AG08395 (cell line): Measurements from ENCODE around the gene SAMD5.
A peak's percentile ranks its signal among the peaks of the same experiment; 100 is the strongest.
"Not testable (repeated sequence)": the region's sequence is repeated elsewhere in the genome, so short reads cannot be mapped to it uniquely, and the experiment has no call there.

Source experiments
- DNase-seq: peaks from one replicate; pipeline ENCODE4 v3.0.0; 2012; ENCODE audit warnings: mixed read lengths, low spot score

Gene SAMD5

DNA sequence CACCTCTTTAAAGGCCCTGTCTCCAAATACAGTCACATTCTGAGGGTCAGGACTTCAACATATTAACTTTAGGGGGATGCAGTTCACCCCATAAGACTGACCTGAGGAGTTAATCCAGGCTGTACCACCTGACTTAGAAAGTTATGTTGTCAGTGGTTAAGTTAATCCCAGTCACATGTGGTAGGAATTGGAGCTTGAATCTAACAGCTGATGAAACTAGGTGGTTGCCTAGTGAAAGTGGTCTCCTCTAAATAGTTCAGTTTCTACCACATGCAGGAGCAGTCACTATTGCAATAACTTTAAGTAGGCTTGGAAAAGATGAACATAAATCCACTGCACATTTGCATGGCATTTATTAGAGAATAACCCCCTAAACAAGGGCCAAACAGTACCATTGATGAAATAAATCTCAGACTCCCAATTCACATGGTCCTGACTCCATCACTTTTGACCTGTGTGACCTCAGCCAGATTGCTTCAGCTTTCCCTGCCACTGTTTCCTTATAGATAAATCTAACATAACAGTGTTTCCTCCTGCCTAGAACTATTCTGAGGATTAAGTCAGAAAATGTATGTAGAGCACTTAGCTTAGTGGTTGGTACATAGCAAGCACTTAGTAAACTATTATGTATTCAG, 20.1 kb downstream of the SAMD5 start:
- no peak for DNase-seq

DNA sequence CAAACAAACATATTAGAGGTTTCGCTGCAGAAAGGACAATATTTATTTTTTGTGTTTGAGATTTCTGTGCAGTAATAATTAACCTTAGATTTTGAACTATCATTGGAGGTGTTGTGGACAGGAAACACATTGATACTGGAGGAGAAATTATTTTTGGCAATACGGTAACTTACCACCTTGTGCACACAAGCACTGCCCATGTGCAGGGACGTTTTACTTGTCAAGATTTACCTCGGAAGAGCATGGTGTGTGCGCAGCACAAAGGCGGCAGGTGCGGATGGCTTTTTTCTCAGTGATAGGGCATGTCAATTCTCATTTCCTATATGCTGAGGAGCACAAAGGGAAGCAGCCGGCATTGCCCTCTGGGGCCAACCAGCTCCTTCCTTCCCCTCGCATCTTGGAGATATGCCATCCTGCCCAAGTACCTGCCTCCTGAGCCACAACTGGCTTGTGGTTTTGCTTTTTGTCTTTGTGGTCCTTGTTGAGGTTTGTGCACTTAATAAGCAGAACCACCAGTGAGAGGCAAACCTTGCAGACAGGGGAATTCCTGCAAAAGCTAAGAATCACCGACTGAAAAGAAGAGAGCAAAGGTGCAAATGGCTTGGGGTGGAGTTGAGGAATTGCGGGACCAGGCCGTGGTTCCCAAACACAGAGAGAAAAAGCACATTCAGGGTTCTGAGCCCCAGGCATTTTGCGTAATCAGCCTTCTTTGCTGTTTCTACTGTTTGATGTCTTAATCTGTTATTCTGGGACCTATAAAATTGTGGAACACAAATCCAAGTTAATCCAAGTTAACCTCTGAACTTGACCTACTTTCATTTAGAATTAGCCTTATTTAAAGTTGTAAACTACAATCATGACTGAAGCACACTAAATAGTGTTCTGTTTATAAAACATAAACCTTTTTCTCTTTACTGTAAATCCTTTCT, 21.9 kb downstream of the SAMD5 start:
- no peak for DNase-seq

DNA sequence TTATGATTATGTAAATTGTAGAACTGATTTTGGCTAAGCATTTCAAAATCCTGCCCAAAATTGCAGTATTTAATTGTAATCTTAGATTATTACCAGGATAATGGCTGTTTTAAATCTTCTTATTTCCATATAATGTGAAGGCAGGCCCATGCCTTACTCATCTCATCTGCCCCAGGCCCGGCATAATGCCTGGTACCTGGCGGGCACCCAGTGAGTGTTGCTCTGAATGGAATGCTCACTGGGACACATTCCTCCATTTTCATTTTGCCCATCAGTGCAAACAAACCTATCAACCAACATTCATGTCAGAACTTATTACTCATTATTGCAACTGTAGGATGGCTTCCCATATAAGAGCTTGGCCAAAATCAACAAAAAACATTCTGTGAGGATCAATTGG, 22.8 kb downstream of the SAMD5 start:
- no peak for DNase-seq

DNA sequence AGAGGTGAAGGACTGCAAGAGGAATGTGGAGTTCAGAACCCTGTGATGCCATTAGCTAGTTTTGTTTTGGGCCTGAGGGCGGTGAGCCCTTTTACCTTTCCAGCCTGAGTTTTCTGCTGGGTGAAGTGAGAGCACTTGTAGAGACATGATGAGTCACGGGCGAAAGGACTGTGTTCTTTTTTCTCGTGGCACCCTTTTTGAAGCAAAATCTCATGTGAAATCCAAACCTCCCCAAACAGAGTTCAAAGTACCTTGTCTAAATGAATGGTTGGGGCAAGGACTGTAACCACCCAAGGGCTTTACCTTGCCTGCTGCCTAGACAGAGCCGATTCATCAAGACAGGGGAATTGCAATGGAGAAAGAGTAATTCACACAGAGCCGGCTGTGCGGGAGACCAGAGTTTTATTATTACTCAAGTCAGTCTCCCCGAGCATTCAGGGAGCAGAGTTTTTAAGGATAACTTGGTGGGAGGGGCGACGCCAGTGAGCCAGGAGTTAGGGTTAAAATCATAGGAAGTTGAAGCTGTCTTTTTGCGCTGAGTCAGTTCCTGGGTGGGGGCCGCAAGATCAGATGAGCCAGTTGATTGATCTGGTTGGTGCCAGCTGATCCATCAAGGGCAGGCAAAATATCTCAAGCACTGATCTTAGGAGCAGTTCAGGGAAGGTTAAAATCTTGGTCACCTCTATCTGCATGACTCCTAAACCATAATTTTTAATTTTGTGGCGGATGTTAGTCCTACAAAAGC, 25.8 kb downstream of the SAMD5 start:
- no peak for DNase-seq

DNA sequence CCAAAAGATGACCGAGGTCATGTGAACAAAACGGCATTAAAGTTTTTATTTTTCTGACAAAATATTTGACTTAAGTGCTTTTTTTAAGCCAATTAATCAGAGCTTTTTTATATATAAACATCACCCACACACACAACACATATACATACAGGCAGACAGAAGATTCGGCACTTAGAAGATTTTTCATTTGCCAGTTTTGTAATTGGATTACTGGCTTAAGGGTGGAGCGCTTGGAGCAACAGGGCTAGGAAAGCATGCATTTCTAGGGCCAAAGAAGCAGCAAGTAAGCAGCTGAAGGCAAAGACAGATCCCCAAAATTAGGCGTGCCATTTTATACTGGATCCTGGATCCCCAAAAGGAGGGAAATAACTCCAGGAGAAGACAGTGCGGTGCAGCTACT, 30.3 kb downstream of the SAMD5 start:
- no peak for DNase-seq

DNA sequence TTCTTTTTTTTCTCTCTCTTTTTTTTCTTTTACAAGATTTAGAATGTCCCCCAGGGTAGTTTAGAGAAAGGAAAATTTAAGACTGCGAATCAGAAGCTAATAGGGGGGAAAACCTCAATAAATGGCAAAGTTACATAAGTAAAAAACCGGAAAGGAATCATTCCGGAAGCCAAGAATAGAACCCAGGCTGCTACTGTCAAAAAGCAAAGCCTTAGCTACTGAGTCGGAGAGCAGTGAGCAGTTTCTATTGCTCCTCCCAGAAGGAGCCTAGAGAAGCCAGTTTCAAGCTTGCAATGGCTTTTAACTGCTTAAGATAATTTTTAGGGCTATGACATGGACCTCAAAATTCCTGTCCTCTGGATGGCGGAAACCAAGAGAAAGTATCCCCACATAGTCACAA, 31.6 kb downstream of the SAMD5 start:
- DNase-seq: no peak

DNA sequence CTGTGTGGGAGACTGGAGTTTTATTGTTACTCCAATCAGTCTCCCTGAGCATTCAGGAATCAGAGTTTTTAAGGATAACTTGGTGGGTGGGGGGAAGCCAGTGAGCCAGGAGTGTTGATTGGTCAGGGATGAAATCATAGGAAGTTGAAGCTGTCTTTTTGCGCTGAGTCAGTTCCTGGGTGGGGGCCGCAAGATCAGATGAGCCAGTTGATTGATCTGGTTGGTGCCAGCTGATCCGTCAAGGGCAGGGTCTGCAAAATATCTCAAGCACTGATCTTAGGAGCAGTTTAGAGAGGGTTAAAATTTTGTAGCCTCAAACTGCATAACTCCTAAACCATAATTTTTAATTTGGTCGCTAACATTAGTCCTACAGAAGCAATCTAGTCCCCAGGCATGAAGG, 33.9 kb downstream of the SAMD5 start:
- DNase-seq: not testable (repeated sequence)

DNA sequence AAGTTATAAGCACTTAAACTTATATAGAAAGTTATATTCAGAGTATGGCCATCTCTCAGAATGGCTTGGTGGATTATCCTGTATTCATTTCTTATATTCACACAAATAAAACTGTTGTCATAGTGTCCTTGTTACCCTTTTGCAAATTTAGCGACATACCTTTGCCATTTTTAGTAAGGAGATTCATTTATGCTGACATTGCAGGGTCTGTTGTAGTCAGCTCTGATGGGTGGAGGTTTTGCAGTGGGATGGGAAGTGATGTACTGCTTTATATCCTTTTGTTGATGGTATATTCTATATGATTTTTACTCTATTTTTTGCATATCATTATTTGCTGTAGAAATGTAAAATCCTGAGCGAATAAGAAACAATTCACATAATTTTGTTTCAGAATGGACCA, 35.9 kb downstream of the SAMD5 start:
- DNase-seq: no peak

DNA sequence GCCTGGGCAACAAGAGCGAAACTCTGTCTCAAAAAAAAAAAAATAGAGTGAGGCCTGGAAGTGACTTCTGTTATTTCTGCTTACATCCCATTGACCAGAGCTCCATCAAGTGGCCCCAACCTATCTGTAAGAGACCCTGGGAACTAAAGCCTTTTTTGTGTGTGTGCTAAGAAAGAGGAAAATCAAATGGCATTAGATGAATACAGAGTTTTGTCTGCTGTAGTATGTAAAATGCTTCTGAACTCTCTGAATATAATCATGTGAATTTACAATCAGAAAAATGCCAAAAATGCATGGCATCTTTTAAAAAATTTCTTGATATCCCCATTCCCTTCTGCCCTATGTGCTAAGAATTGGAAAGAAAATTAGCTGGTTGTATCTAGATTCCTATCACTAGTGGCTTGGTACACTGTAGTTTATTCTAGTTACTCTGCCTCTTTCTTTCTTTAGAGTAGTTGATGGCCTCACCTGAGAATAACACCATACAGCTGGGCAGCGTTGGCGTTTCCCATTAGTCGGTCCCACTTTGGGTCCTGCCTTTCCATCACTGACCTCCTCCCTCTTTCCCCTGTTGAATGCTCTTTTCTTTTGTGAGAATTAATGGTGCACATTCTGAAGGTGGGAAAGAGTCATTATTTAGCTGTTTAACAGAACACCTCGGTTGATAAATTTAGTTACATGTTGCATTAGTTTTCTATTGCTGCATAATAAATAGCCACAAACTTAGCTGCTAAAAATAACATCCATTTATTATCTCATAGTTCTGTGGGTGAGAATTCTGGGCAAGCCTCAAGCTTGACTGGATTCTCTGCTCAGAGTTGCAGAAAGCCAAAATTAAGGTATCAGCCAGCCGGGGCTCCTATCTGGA, 38.2 kb downstream of the SAMD5 start:
- DNase-seq: no peak

DNA sequence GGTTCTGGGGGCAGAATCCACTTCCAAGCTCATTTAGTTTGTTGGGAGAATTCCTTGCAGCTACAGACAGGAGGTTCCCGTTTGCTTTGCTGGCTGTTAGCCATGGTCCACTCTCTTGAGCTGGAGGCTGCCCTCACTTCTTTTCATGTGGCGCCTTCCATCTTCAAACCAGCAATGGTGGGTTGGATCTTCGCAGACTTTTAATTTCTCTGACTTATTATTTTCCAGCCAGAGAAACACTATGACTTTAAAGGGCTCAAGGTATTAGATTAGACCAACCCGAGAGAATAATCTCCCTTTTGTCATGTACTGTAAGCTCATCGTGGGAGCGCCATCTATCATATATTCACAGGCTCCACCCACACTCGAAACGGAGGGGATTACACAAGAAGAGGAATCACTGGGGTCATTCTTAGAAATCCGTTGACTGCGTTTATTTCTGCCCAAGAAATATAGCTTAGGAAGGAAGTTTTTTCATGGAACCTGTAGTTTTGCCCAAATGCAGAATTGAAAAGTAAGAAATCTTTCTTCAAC, 38.9 kb downstream of the SAMD5 start:
- DNase-seq: no peak

DNA sequence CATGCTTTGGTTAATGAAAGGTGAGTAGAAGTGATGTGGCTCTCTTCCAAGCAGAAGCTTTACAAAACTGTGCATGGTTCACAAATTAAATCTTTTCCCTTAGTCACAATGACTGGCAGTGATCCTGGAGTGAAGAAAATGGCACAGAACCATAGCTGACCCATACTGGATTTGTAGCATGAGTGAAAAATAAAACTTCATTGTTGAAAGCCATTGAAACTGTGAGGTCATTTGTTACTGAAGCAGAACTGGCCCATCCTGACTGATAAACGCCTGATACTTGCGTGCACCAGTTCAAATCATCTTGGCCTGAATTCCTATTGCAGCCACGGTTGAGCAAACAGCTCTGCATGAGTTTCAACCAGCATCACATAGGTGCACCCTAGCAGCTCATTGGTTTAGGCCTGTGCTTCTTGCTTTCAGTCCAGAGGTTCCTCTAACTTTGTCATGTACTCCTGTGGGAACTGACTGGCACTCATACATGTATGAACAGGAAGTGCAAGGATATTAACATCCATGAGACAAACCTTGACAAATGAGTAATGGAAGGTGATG, 40.5 kb downstream of the SAMD5 start:
- no peak for DNase-seq

DNA sequence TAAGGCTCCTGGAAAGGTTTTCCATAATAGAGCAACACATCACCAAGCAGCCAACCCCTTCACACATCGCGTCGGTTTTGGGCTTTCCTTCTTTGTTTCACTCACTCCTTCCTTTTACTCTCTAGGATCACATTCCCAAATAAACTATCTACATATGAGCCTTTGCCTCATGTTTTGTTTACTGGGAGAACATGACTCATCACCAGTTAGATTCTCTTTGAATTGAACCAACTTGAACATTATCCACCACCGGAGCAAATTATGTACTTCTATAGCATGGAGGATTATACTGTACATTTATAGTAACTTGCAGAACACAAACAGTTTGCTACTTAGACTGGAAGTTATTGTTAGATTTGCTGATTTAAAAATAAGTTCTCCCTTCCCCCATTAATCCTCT, 41.0 kb downstream of the SAMD5 start:
- DNase-seq: no peak

DNA sequence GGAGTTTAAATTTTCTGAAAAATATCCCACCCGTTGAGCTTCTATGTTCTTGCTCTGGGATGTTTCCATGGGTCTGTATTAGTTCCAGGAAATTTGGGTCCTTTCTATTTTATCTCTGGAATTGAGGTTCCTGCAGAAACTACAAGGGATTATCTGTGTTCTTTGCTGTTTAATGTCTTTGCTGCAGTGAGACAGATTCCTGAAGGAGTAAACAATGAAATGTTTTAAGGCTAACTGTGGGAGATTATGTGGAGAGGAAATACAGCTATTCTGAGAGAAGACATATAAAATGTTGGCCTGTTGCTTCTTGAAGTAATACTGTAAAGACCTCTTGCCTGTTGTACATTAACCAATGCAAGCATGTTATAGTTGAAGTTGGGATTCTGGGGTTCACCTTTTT, 43.5 kb downstream of the SAMD5 start:
- DNase-seq: no peak

DNA sequence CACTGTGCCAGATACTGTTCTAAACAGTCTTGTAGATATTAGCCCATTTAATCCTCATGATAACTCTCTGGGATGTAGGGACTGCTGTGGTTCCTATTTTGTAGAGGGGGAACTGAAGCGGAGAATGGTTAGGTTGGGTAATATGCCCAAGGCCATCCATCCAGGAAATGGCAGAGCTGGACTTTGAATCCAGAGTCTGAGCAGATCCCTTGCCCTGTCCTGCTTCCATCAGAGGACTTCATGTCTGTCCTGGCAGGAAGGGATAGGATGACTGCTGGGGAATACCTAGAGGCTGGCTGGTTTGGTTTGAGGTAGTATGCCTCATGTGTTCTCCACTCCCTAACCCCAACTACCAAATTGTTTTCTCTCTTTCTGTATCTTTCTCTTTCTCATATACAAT, 44.6 kb downstream of the SAMD5 start:
- DNase-seq: no peak

DNA sequence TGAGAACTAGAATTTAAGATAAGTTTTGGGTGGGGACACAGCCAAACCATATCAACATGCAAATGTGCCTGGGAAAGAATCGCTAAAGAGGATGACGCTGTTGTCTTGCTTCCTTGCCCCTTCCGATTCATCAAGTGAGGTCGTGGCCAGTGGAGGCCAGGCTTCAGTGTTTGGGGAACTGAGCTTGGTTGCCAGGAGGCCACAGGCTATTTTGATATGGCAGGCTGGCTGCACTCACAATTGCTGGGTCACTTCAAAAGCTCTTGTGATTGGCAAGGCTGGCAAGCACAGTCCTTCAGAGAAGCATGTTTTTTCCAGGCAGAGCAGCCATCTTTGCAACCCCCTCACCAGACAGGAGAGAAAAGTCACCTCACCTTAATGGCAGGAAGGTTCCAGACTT, 45.8 kb downstream of the SAMD5 start:
- no peak for DNase-seq

DNA sequence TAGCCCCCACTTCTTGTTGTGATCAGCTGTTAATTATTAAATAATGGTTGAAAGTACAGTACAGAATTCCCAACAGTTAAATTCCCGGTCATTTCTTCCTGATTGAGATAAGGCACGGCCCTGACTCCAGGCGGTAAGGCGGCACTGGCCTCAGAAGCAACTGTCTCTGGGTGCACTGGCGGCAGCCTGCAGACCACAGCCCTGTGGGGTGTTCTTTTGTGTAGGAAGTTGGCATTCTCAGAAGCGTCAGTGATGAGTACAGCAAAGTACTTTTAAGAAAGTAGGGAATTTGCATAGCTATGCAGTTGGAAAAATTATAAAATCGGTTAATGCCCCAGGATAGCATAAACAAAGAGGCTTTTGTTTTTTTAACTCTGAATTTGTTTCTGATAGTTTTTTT, 50.5 kb downstream of the SAMD5 start:
- DNase-seq: no peak

DNA sequence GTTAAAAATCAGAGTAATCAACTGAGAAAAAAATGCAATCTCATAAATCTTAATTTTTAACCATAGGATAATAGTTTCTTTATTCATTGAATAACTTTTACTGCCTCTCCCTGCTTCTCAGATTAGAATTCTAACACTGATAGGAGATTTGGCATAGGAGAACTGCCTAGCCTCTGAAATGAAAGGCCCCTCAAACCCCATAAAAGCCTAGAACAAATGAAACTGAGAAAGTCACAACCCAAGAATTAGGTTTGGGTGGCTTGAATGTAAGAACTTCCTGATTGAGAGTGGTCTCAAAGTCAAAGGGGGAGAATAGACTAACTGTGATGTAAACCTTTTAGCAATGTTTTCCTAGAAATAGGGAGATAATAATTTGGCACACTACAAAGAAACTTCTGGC, 52.2 kb downstream of the SAMD5 start:
- no peak for DNase-seq

DNA sequence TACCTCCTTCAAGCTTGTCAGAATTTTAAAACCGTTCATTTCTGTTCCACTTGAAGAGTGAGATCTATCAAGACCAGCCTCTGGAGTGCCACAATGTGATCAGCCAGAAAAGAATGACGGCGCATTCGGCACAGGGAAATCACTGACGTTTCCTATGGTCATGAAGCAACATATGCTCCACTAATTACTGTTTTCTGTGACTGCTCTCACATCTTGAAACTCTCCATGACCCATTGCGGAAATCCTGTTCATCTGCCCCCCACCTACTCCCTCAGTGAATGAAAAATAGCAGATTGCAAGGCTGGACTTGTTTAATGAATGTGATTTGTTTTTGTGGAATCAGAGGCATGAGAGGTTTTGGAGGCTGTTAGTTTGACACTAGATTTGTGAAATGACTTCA, 53.2 kb downstream of the SAMD5 start:
- peak; percentile 23 for DNase-seq

DNA sequence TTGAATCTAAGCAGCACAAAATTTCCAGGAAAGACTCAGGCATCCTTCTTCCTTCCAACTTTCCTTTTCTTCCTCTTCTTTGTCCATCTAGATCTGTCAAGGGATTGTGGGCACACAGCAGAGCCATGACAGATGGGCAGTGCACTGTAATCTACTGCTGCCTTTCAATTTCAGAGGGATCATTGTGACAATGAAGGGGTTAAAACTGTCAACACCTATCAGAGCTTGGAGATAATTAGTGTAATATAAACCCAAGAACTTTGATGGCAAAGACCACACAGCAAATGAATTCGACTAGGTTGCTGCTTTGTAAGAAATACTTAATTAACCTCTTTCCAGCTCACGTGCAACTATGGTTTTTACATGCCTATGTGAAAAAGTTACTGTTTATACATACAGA, 55.0 kb downstream of the SAMD5 start:
- no peak for DNase-seq

DNA sequence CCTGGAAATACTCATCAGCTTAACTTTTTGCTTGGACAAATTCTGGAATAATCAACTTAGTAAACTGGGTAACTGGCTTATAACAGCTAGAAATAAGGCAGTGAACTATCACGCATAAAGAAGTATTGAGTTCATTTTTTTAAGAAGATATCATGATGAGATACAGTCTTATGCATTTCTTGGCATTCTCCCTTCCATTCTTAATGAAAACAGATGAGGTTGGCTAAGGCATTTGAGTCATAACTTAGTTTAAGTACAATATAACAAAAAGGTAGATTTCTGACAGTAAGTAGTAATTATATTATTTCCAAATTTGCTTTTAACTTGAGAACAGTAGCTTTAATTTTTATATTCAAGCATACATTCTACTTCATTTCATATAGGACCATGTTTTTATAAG, 56.1 kb downstream of the SAMD5 start:
- DNase-seq: no peak

DNA sequence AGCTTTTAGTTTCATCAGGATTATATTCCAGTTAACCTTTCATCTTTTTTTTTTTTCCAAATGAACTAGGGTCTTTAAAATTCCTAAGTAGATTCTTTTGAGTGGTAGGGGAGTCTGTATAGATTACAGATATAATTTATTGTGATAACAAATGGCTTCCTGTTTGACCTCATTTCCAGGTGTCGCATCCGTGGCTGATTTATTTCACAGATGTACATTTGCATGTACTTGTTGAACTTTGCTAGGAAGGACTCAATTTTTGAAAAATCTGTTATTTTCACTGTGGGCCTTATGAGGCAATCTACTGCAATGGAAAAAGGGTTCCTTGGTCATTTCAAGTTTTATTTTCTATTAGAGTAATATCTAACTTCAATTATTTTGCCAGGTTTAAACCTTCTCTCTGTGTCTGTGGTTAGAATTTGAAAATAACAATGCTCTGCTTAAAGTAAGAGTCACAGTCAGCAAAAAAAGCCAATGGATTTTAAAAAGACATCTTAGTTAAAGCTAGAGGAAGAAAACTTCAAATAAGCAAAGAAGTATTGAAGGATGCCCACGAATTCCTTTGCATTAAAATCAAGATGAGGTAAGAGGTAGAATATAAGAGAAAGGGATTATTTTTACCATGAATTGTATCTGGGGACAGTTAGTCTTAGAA, 57.9 kb downstream of the SAMD5 start:
- DNase-seq: no peak
